Neural progenitor cell (in vitro differentiated cells): ENCODE data around the gene ZNF280A.

Experiments
- EZH2phosphoT487 ChIP-seq: fragments of 200-600 bp; sonication (generic); IDR thresholded peaks from 2 replicates; pipeline ENCODE4 v1.6.1; 2017; ENCODE audit warnings: antibody characterized with exemption
- TF ChIP-seq, protein P1 (sequence below): fragments of 200-600 bp; sonication (generic); IDR thresholded peaks from 2 replicates; pipeline ENCODE4 v1.5.1; 2017; ENCODE audit warnings: antibody characterized with exemption, mild to moderate bottlenecking

DNA sequence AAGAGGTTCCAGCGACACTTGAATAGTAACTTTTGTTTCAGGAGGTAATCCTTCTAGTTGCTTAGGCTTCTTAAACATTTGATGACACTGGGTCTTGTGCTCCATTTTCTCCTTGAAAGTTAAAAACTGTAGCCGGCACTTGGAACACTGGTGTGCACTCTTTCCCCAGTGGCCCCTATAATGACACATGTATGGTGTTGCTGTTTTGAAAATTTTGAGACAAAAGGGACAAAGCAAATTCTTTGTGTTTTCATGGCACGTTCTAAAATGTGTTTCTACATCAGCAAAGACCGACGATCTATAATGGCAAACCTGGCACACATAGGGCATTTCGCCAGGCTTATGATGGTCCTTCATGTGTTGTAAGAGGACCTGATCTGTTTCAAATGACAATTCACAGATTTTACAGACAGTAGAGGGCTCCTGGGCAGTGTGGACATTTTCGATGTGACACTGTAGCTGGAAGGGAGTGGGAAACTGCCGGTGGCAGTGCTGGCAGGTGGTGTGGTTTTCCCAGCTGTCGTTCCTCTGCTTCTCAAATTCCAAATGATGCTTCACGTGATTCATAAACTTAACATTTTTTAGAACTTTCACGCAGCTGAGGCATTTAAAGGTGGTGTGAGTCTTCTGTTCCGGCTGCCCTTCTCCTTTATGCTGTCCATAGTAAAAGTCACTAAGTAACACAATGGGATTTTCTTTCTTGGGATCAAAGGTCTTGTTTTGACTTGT, 32.0 kb downstream of the ZNF280A start:
- TF ChIP-seq, protein P1, sequence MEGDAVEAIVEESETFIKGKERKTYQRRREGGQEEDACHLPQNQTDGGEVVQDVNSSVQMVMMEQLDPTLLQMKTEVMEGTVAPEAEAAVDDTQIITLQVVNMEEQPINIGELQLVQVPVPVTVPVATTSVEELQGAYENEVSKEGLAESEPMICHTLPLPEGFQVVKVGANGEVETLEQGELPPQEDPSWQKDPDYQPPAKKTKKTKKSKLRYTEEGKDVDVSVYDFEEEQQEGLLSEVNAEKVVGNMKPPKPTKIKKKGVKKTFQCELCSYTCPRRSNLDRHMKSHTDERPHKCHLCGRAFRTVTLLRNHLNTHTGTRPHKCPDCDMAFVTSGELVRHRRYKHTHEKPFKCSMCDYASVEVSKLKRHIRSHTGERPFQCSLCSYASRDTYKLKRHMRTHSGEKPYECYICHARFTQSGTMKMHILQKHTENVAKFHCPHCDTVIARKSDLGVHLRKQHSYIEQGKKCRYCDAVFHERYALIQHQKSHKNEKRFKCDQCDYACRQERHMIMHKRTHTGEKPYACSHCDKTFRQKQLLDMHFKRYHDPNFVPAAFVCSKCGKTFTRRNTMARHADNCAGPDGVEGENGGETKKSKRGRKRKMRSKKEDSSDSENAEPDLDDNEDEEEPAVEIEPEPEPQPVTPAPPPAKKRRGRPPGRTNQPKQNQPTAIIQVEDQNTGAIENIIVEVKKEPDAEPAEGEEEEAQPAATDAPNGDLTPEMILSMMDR, result no peak
- no peak for TF ChIP-seq EZH2phosphoT487
